GM12878 (cell line): ENCODE measurements around the gene CTNNBL1. TPM values are rescaled to one million over a fixed set of nuclear protein-coding genes. Genes with fewer than 3 reads are reported as not detected.

ENCODE experiments used
- ATAC-seq: fragments of 200-7000 bp; cut with Tn5 transposase; 3 replicates; pipeline ENCODE4 v1.9.1; 2020; ENCODE audit warnings: mild to moderate bottlenecking, moderate library complexity
- BruUV-seq: library from RNA; stranded (reverse); fragments of 400-500 nt; replicated peaks from 2 replicates; lab custom pipeline; 2021; lab: Mats Ljungman, UMichigan
- CTCF ChIA-PET: fragments of 300-600 bp; sonication (Branson Sonifier 250); formaldehyde crosslinking; extraction: SDS; loops from one replicate; lab custom pipeline; 2021; ENCODE audit warnings: inconsistent platforms; lab: Yijun Ruan, JAX
- POLR2A ChIA-PET: fragments of 350-600 bp; formaldehyde crosslinking; extraction: SDS; loops from one replicate; lab custom pipeline; 2021; ENCODE audit warnings: inconsistent platforms; lab: Charles Lee
- RAD21 ChIA-PET: fragments of 300-600 bp; sonication (Branson Sonifier 250); formaldehyde crosslinking; loops from one replicate; lab custom pipeline; 2023; ENCODE audit warnings: antibody characterized with exemption; ENCODE audit not compliant: unreplicated experiment; lab: Charles Lee
- SMC1A ChIA-PET: fragments of 300-600 bp; sonication (Branson Sonifier 250); formaldehyde crosslinking; loops from one replicate; lab custom pipeline; 2023; ENCODE audit not compliant: unreplicated experiment, uncharacterized antibody; lab: Charles Lee
- DNase-seq: peaks from one replicate; pipeline ENCODE4 v3.0.0-alpha.2; 2011; ENCODE audit warnings: low read depth, low spot score
- FAIRE-seq: peaks from 3 replicates; lab custom pipeline; 2011; peaks lifted over from hg19 to GRCh38; lab: Jason Lieb, UNC
- H2AFZ ChIP-seq: 2 replicates; pipeline ENCODE4 v1.6.0; 2011; ENCODE audit warnings: low read depth, low read length, control low read depth; ENCODE audit not compliant: control insufficient read depth
- H3K27ac ChIP-seq: 2 replicates; pipeline ENCODE4 v1.5.1; 2011; ENCODE audit warnings: control low read depth; ENCODE audit not compliant: control insufficient read depth, insufficient read depth
- H3K27me3 ChIP-seq, 2 experiments: replicated peaks in 1 of 2; 2 replicates each; pipeline versions ENCODE4 v1.6.0 to v1.6.1; 2011; ENCODE audit warnings: low read length in 1 of 2; ENCODE audit not compliant: control insufficient read depth in 2 of 2, insufficient read depth in 2 of 2
- H3K36me3 ChIP-seq, 2 experiments: 2 replicates each; pipeline ENCODE4 v1.5.1; 2011; ENCODE audit warnings: low read length in 1 of 2; ENCODE audit not compliant: control insufficient read depth in 2 of 2, insufficient read depth in 2 of 2
- H3K4me1 ChIP-seq: 2 replicates; pipeline ENCODE4 v1.6.1; 2011; ENCODE audit warnings: mild to moderate bottlenecking, low read length, moderate library complexity, mixed read lengths; ENCODE audit not compliant: control insufficient read depth, insufficient read depth
- H3K4me2 ChIP-seq: 2 replicates; pipeline ENCODE4 v1.6.0; 2011; ENCODE audit warnings: control low read depth; ENCODE audit not compliant: control insufficient read depth, insufficient read depth
- H3K4me3 ChIP-seq: fragments of 200-600 bp; sonication (generic); 2 replicates; pipeline ENCODE4 v1.5.1; 2016
- H3K79me2 ChIP-seq: 2 replicates; pipeline ENCODE4 v1.6.0; 2011; ENCODE audit warnings: low read length; ENCODE audit not compliant: control insufficient read depth, insufficient read depth
- H3K9ac ChIP-seq: 2 replicates; pipeline ENCODE4 v1.8.0; 2011; ENCODE audit warnings: low read length, control low read depth, mixed read lengths; ENCODE audit not compliant: control insufficient read depth, insufficient read depth
- H3K9me3 ChIP-seq: replicated peaks from 3 replicates; pipeline ENCODE4 v1.5.1; 2011; ENCODE audit warnings: mild to moderate bottlenecking, low read length; ENCODE audit not compliant: control insufficient read depth, insufficient read depth
- H4K20me1 ChIP-seq: 2 replicates; pipeline ENCODE4 v1.6.0; 2011; ENCODE audit not compliant: control insufficient read depth, insufficient read depth
- DPF2 ChIP-seq: fragments of 450-650 bp; IDR thresholded peaks from 2 replicates; pipeline ENCODE4 v1.6.1; 2017; ENCODE audit warnings: mild to moderate bottlenecking
- KLF5 ChIP-seq: fragments of 450-650 bp; IDR thresholded peaks from 2 replicates; pipeline ENCODE4 v1.6.1; 2014; ENCODE audit warnings: mild to moderate bottlenecking; ENCODE audit not compliant: partially characterized antibody
- MLLT1 ChIP-seq: fragments of 450-650 bp; IDR thresholded peaks from 2 replicates; pipeline ENCODE4 v1.6.1; 2016; ENCODE audit warnings: mild to moderate bottlenecking
- NFXL1 ChIP-seq: fragments of 450-650 bp; IDR thresholded peaks from 2 replicates; pipeline ENCODE4 v1.6.1; 2017; ENCODE audit warnings: antibody characterized with exemption, mild to moderate bottlenecking, borderline replicate concordance
- PAX5 ChIP-seq: IDR thresholded peaks from 2 replicates; pipeline ENCODE4 v1.6.1; 2011; ENCODE audit warnings: low read depth, low read length, borderline replicate concordance
- POU2F2 ChIP-seq: IDR thresholded peaks from 3 replicates; pipeline ENCODE4 v1.6.1; 2011; ENCODE audit warnings: low read depth, mild to moderate bottlenecking, low read length, borderline replicate concordance
- RCOR1 ChIP-seq: conservative IDR thresholded peaks from 2 replicates; pipeline ENCODE4 v1.6.1; 2012; ENCODE audit warnings: low read depth, low read length, improper control_type of control experiment
- SIX5 ChIP-seq: IDR thresholded peaks from 2 replicates; pipeline ENCODE4 v1.6.1; 2011; ENCODE audit warnings: mild to moderate bottlenecking, low read depth, low read length, moderate library complexity; ENCODE audit not compliant: severe bottlenecking
- SREBF1 ChIP-seq: IDR thresholded peaks from 2 replicates; pipeline ENCODE4 v1.6.1; 2012; ENCODE audit warnings: mild to moderate bottlenecking, low read length
- STAT3 ChIP-seq: IDR thresholded peaks from 2 replicates; pipeline ENCODE4 v1.6.1; 2011; ENCODE audit warnings: low read depth, low read length, improper control_type of control experiment
- SUPT20H ChIP-seq: IDR thresholded peaks from 2 replicates; pipeline ENCODE4 v1.6.1; 2011; ENCODE audit warnings: low read depth, mild to moderate bottlenecking, low read length, moderate library complexity, borderline replicate concordance; ENCODE audit not compliant: control insufficient read depth
- WGBS: methylation state at CpG from one replicate; pipeline ENCODE4 v1.1.6; 2016; ENCODE audit warnings: low lambda C conversion rate; ENCODE audit not compliant: insufficient replicate concordance, insufficient coverage; ENCODE audit errors: missing lambda C conversion rate; 5-methylcytosine and 5-hydroxymethylcytosine counted together
- in situ Hi-C: fragments of 300-500 bp; cut with MboI; formaldehyde crosslinking; loops from 9 replicates; pipeline ENCODE4 v1.14.3; 2018; ENCODE audit warnings: mixed read lengths
- intact Hi-C: fragments of 100-400 bp; cut with micrococcal nuclease; formaldehyde crosslinking; loops from one replicate; pipeline ENCODE4 v1.14.2; 2022; ENCODE audit not compliant: unreplicated experiment
- polyA plus RNA-seq, 11 experiments: library from polyadenylated mRNA; depleted of rRNA in 4 of 11; unstranded in 6 of 11; stranded (reverse) in 5 of 11; fragments of >200 nt; fragmentation: Nextera tagmentation in 4 of 11; fragmentation: Illumina TruSeq in 1 of 11; extraction: Ambion mirVana in 4 of 11; extraction: Trizol in 1 of 11; gene quantifications; 1 replicate in 1 of 11; 2 replicates in 10 of 11; pipeline versions ENCODE4 v1.2.1 to v1.2.3, GENCODE V29; 2011 to 2016; ENCODE audit warnings: inconsistent platforms in 2 of 11, missing spikeins in 2 of 11, low read depth in 1 of 11
- total RNA-seq, 4 experiments: library from RNA; depleted of rRNA in 3 of 4; stranded (reverse); fragments of >200 nt in 3 of 4; fragmentation: Illumina TruSeq in 1 of 4; extraction: Trizol in 1 of 4; gene quantifications; 2 replicates each; pipeline versions ENCODE4 v1.2.1 to v1.2.3, GENCODE V29; 2013 to 2021
- TF ChIP-seq, protein P1 (sequence below): IDR thresholded peaks from 2 replicates; pipeline ENCODE4 v1.6.1; 2012; ENCODE audit warnings: low read length, inconsistent platforms
- TF ChIP-seq, protein P2 (sequence below): fragments of 450-650 bp; formaldehyde crosslinking; IDR thresholded peaks from 2 replicates; pipeline ENCODE4 v1.5.0; 2022; ENCODE audit warnings: mild to moderate bottlenecking, missing genetic modification characterization

The CTNNBL1 gene
- total and polyA plus RNA-seq, 10 of the 15 experiments (the other 5 are each of a cell fraction or from before 2014, with no cell fraction given): 43.1 to 102 (median 67.8) TPM

DNA sequence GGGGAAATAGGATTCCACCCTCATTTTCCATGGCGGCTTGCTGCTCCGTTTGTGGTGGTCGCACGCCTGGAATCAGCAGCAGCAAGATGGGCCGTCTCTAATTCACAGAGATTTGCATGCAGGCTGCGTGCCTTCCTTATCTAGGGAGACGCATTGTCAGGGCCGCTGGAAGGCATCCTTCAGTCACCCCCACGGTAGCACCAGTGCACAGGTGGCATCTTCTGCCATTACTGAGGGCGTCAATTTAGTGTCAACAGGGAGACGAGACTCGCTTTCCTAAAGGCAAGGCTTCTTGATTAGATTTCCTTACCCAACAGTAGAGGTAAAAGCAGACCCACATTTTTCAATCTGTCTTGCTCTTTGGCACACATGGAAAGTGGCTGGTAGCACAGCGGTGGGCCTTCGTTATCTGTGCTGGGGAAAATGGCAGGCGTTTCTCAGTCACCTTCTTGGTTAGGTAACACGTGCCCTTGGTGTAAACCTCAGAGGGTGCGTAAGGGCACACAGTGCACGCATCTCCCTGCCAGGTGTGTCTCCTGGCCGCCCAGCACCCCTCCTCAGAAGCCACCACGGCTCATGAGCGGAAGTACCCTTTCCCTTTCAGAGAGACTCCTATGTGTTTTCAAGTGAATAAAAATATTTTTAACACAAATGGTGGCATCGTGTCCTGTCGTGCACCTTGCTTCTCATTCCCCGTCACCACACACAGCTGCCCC, 181.8 kb downstream of the CTNNBL1 start (continued):
- TF ChIP-seq MLLT1 (no peak), POU2F2 (no peak), NFXL1 (no peak), STAT3 (no peak)

DNA sequence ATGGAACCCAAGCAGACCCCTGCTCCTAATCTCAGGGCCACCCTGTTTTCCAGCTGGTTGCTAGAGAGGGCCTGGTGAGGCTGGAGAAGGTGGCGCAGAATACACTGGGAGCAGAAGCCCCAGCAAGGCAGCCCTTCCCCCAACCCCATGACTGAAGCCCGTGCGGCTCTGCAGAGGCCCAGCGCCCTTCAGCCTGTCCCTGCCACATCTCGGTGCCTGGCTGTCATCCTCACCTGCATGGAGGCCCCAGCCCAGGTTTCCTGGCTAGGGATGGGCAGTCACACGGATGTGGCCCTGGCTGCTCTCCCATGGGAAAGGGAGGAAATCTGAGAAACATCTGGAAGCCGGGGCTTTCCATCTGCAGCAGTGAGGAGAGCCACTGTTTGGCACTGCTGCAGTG, 183.0 kb downstream of the CTNNBL1 start:
- TF ChIP-seq, protein P1, sequence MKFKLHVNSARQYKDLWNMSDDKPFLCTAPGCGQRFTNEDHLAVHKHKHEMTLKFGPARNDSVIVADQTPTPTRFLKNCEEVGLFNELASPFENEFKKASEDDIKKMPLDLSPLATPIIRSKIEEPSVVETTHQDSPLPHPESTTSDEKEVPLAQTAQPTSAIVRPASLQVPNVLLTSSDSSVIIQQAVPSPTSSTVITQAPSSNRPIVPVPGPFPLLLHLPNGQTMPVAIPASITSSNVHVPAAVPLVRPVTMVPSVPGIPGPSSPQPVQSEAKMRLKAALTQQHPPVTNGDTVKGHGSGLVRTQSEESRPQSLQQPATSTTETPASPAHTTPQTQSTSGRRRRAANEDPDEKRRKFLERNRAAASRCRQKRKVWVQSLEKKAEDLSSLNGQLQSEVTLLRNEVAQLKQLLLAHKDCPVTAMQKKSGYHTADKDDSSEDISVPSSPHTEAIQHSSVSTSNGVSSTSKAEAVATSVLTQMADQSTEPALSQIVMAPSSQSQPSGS: no peak
- TF ChIP-seq SUPT20H (no peak), KLF5 (no peak), DPF2 (no peak), RCOR1 (no peak), PAX5 (no peak), SREBF1 (no peak), SIX5 (no peak)
- TF ChIP-seq, protein P2, sequence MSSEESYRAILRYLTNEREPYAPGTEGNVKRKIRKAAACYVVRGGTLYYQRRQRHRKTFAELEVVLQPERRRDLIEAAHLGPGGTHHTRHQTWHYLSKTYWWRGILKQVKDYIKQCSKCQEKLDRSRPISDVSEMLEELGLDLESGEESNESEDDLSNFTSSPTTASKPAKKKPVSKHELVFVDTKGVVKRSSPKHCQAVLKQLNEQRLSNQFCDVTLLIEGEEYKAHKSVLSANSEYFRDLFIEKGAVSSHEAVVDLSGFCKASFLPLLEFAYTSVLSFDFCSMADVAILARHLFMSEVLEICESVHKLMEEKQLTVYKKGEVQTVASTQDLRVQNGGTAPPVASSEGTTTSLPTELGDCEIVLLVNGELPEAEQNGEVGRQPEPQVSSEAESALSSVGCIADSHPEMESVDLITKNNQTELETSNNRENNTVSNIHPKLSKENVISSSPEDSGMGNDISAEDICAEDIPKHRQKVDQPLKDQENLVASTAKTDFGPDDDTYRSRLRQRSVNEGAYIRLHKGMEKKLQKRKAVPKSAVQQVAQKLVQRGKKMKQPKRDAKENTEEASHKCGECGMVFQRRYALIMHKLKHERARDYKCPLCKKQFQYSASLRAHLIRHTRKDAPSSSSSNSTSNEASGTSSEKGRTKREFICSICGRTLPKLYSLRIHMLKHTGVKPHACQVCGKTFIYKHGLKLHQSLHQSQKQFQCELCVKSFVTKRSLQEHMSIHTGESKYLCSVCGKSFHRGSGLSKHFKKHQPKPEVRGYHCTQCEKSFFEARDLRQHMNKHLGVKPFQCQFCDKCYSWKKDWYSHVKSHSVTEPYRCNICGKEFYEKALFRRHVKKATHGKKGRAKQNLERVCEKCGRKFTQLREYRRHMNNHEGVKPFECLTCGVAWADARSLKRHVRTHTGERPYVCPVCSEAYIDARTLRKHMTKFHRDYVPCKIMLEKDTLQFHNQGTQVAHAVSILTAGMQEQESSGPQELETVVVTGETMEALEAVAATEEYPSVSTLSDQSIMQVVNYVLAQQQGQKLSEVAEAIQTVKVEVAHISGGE (CRISPR knock-in tag): no peak
- H3K4me2 ChIP-seq: no peak overlapping the region
- no peak overlapping the region for H2AFZ ChIP-seq
- intact Hi-C loops: no loop called here
- H3K36me3 ChIP-seq: peaks cover 2 to 4% of the 10 kb centered on the region in 2 experiments; a peak in 3 of 4 replicates
- FAIRE-seq (no peak), ATAC-seq (no peak), DNase-seq (no peak)
- WGBS: 84% methylated on average over 7 of the region's 7 CpGs
- CTCF ChIA-PET: no interaction called here
- H3K27me3 ChIP-seq: no peaks in the 10 kb centered on the region
- in situ Hi-C loops: no loop called here
- no peaks in the 10 kb centered on the region for H3K79me2 ChIP-seq
- SMC1A ChIA-PET: interaction anchor here (1.5 kb wide), 1 partner anchor 301 kb away, joined by 3 read pairs; no protein-coding TSS in a partner anchor
- BruUV-seq: no TSS peak
- H3K4me3 ChIP-seq: no peak overlapping the region
- RAD21 ChIA-PET: no interaction called here
- POLR2A ChIA-PET: no interaction called here
- H4K20me1 ChIP-seq: no peaks in the 10 kb centered on the region
- no peaks in the 10 kb centered on the region for H3K4me1 ChIP-seq
- no peak overlapping the region for H3K27ac ChIP-seq
- H3K9me3 ChIP-seq: no peaks in the 10 kb centered on the region
- H3K9ac ChIP-seq: no peak overlapping the region
